Smooth muscle cell (in vitro differentiated cells): ENCODE measurements around the gene ADGRF3. TPM values are rescaled to one million over a fixed set of nuclear protein-coding genes. Genes with fewer than 3 reads are reported as not detected.

Experiments used
- DNase-seq: peaks from one replicate; lab custom pipeline; 2025; ENCODE audit not compliant: unreplicated experiment; lab: John Stamatoyannopoulos, UW
- H2AFZ ChIP-seq: fragments of 200-600 bp; sonication (generic); 2 replicates; pipeline ENCODE4 v1.6.0; 2016; ENCODE audit warnings: antibody characterized with exemption, low read depth, mild to moderate bottlenecking
- H3F3A ChIP-seq: fragments of 200-600 bp; sonication (generic); 2 replicates; pipeline ENCODE4 v1.6.0; 2017; ENCODE audit warnings: antibody characterized with exemption, low read depth
- H3K27ac ChIP-seq: fragments of 200-600 bp; sonication (generic); 2 replicates; pipeline ENCODE4 v1.5.1; 2016; ENCODE audit warnings: low read depth, mild to moderate bottlenecking
- H3K27me3 ChIP-seq: fragments of 200-600 bp; sonication (generic); 2 replicates; pipeline ENCODE4 v1.6.1; 2016; ENCODE audit warnings: low read depth, mild to moderate bottlenecking
- H3K36me3 ChIP-seq: fragments of 200-600 bp; sonication (generic); 2 replicates; pipeline ENCODE4 v1.5.1; 2016; ENCODE audit warnings: low read depth
- H3K4me1 ChIP-seq: fragments of 200-600 bp; sonication (generic); 2 replicates; pipeline ENCODE4 v1.5.1; 2016; ENCODE audit warnings: low read depth
- H3K4me2 ChIP-seq: fragments of 200-600 bp; sonication (generic); 2 replicates; pipeline ENCODE4 v1.6.0; 2016; ENCODE audit warnings: mild to moderate bottlenecking
- H3K4me3 ChIP-seq: fragments of 200-600 bp; sonication (generic); 2 replicates; pipeline ENCODE4 v1.5.1; 2016; ENCODE audit warnings: mild to moderate bottlenecking
- H3K79me2 ChIP-seq: fragments of 200-600 bp; sonication (generic); 2 replicates; pipeline ENCODE4 v1.6.0; 2016; ENCODE audit warnings: low read depth, mild to moderate bottlenecking
- H3K9ac ChIP-seq: fragments of 200-600 bp; sonication (generic); 2 replicates; pipeline ENCODE4 v1.6.0; 2016; ENCODE audit warnings: low read depth
- H3K9me3 ChIP-seq: fragments of 200-600 bp; sonication (generic); replicated peaks from 2 replicates; pipeline ENCODE4 v1.5.1; 2016; ENCODE audit warnings: low read depth
- H4K20me1 ChIP-seq: fragments of 200-600 bp; sonication (generic); 2 replicates; pipeline ENCODE4 v1.6.0; 2016; ENCODE audit warnings: low read depth
- WGBS: methylation state at CpG from one replicate; pipeline ENCODE4 v1.1.7; 2016; ENCODE audit warnings: low lambda C conversion rate; 5-methylcytosine and 5-hydroxymethylcytosine counted together
- polyA plus RNA-seq: library from polyadenylated mRNA; unstranded; fragments of >200 nt; fragmentation: Nextera tagmentation; extraction: Ambion mirVana; gene quantifications from 2 replicates; pipeline ENCODE4 v1.2.1, GENCODE V29; 2016
- total RNA-seq: library from RNA; depleted of rRNA; stranded (reverse); fragments of >200 nt; gene quantifications from 2 replicates; pipeline ENCODE4 v1.2.3, GENCODE V29; 2014
- TF ChIP-seq, protein P1 (sequence below): fragments of 200-600 bp; sonication (generic); IDR thresholded peaks from 2 replicates; pipeline ENCODE4 v1.5.1; 2017; ENCODE audit warnings: borderline replicate concordance, mild to moderate bottlenecking, antibody characterized with exemption; ENCODE audit not compliant: insufficient read depth, poor library complexity, severe bottlenecking

The ADGRF3 gene
- total and polyA plus RNA-seq, 2 experiments from 2014 or later, result 0.06 TPM; not detected in 1

GRCh38 chr2:26317377-26318105 is 29.0 kb downstream of the ADGRF3 start:
- Histone ChIP-seq H3K9me3 (no peaks in the 10 kb centered on the region), H3K27me3 (peaks cover 11% of the 10 kb centered on the region), H3K4me3 (no peak overlapping the region), H3K4me2 (no peak overlapping the region), H3K36me3 (no peaks in the 10 kb centered on the region), H3K79me2 (no peaks in the 10 kb centered on the region), H3K27ac (no peak overlapping the region), H3K9ac (no peak overlapping the region), H3F3A (no peaks in the 10 kb centered on the region), H4K20me1 (no peaks in the 10 kb centered on the region), H3K4me1 (no peaks in the 10 kb centered on the region), H2AFZ (no peak overlapping the region)
- TF ChIP-seq, protein P1, sequence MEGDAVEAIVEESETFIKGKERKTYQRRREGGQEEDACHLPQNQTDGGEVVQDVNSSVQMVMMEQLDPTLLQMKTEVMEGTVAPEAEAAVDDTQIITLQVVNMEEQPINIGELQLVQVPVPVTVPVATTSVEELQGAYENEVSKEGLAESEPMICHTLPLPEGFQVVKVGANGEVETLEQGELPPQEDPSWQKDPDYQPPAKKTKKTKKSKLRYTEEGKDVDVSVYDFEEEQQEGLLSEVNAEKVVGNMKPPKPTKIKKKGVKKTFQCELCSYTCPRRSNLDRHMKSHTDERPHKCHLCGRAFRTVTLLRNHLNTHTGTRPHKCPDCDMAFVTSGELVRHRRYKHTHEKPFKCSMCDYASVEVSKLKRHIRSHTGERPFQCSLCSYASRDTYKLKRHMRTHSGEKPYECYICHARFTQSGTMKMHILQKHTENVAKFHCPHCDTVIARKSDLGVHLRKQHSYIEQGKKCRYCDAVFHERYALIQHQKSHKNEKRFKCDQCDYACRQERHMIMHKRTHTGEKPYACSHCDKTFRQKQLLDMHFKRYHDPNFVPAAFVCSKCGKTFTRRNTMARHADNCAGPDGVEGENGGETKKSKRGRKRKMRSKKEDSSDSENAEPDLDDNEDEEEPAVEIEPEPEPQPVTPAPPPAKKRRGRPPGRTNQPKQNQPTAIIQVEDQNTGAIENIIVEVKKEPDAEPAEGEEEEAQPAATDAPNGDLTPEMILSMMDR, result no peak
- no peak for DNase-seq
- WGBS, result 82% methylated on average over 8 of the region's 8 CpGs

GRCh38 chr2:26316845-26317244 is 29.7 kb downstream of the ADGRF3 start:
- Histone ChIP-seq H3K27me3 (peaks cover 11% of the 10 kb centered on the region), H3K4me1 (no peaks in the 10 kb centered on the region), H2AFZ (no peak overlapping the region), H4K20me1 (no peaks in the 10 kb centered on the region), H3K36me3 (no peaks in the 10 kb centered on the region), H3K27ac (no peak overlapping the region), H3F3A (no peaks in the 10 kb centered on the region), H3K9me3 (no peaks in the 10 kb centered on the region), H3K4me3 (no peak overlapping the region), H3K79me2 (no peaks in the 10 kb centered on the region), H3K4me2 (no peak overlapping the region), H3K9ac (no peak overlapping the region)
- TF ChIP-seq, protein P1, result no peak
- 88% methylated on average over 6 of the region's 6 CpGs for whole genome bisulfite sequencing
- no peak for DNase-seq

GRCh38 chr2:26316041-26316440 is 30.5 kb downstream of the ADGRF3 start:
- Histone ChIP-seq H3K9me3 (no peaks in the 10 kb centered on the region), H3K79me2 (no peaks in the 10 kb centered on the region), H3K4me2 (no peak overlapping the region), H3K27me3 (peaks cover 11% of the 10 kb centered on the region), H3F3A (no peaks in the 10 kb centered on the region), H4K20me1 (no peaks in the 10 kb centered on the region), H3K4me1 (no peaks in the 10 kb centered on the region), H3K4me3 (no peak overlapping the region), H2AFZ (no peak overlapping the region), H3K9ac (no peak overlapping the region), H3K36me3 (no peaks in the 10 kb centered on the region), H3K27ac (no peak overlapping the region)
- DNase-seq, result no peak
- 75% methylated on average over 2 of the region's 2 CpGs for WGBS
- TF ChIP-seq, protein P1, result no peak

DNA sequence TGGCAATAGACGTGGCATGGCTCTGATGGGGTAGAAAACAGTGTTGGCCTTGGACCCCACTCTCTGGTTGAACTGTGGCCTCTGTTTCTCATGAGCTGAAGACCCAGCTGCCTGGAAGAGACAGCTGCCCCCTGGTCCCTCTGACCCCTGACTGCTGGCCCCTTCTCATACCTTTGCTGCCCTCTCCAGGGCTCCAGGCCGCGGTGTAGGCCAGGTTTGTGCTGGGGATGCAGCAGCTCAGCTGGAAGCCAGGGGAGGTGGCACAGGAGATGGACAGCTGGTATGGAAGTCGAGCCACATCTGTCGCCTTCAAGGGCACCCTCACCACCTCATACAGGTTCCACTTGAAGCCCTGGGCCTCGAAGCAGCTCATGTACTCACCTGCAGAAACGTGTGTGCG is 32.3 kb downstream of the ADGRF3 start:
- Histone ChIP-seq H3K36me3 (no peaks in the 10 kb centered on the region), H3K27ac (no peak overlapping the region), H2AFZ (no peak overlapping the region), H3K9ac (no peak overlapping the region), H4K20me1 (no peaks in the 10 kb centered on the region), H3F3A (no peaks in the 10 kb centered on the region), H3K9me3 (no peaks in the 10 kb centered on the region), H3K27me3 (peaks cover 11% of the 10 kb centered on the region), H3K4me3 (no peak overlapping the region), H3K4me1 (no peaks in the 10 kb centered on the region), H3K79me2 (no peaks in the 10 kb centered on the region), H3K4me2 (no peak overlapping the region)
- DNase-seq, result no peak
- 68% methylated on average over 8 of the region's 8 CpGs for WGBS
- TF ChIP-seq, protein P1, result no peak
